ENCODE measurements around the gene GULP1. TPM values are rescaled to one million over a fixed set of nuclear protein-coding genes. Genes with fewer than 3 reads are reported as not detected.

The GULP1 gene
- total and polyA plus RNA-seq, 2 of the 4 experiments (the other 2 are of a cell fraction), result 24.4 to 40.1 TPM

DNA sequence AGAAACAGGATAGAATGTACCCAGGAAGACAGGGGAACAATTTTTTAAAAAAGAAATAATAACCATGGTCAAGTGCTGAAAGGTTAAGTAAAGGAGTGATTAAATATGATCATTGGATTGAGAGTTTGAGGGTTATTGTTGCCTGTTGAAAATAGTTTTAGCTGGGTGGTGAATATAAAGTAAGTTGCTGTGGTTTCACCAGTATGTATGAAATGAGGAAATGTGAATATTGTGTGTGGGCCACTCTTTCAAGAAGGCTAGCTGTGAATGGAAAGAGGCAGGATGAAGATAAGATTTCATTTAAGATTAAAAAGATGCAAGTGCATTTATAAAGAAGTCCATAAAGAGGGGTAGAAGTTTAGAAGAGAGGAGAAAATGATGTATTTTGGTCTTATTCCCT lies 53.8 kb downstream of the GULP1 start:
- Histone ChIP-seq H3K9ac (ENCODE audit: low read depth, low read length) (no peak overlapping the region), H3K27me3 (ENCODE audit: control insufficient read depth, insufficient read depth, low read length) (no peaks in the 10 kb centered on the region), H3K4ac (ENCODE audit: low read depth, low read length) (peak overlapping the region; percentile 57; the same call in 1 of the 2 replicates), H3K23ac (ENCODE audit: low read depth, low read length) (peak overlapping the region; percentile 31; the same call in 1 of the 2 replicates), H3K9me1 (ENCODE audit: insufficient read depth, low read length) (no peaks in the 10 kb centered on the region), H4K91ac (ENCODE audit: insufficient read depth, low read depth, low read length) (0 out of 2 replicates have a peak overlapping the region, but pooled peaks have one; percentile 17), H2BK20ac (ENCODE audit: low read depth, low read length) (peak overlapping the region; percentile 50; the same call in 1 of the 2 replicates), H2AK9ac (replicated peaks; ENCODE audit: low read depth, low read length, poor library complexity) (no peak overlapping the region), H4K20me1 (ENCODE audit: insufficient read depth, low read length) (no peaks in the 10 kb centered on the region), H2AK5ac (ENCODE audit: low read depth, low read length) (no peak overlapping the region), H3K79me1 (ENCODE audit: low read depth in 1 of 2, low read length in 2 of 2) (peaks cover 8 to 46% of the 10 kb centered on the region in 2 experiments), H3K36me3 (ENCODE audit: control insufficient read depth, insufficient read depth, low read length) (no peaks in the 10 kb centered on the region), H2AFZ (replicated peaks; ENCODE audit: low read length, poor library complexity) (no peak overlapping the region), H2BK5ac (ENCODE audit: low read depth, low read length, poor library complexity, severe bottlenecking) (peak overlapping the region; percentile 65), H2BK120ac (ENCODE audit: low read depth, low read length) (peak overlapping the region; percentile 10; the same call in 1 of the 2 replicates), H2BK15ac (ENCODE audit: low read depth, low read length) (no peak overlapping the region), H3K4me3 (ENCODE audit: insufficient read depth, low read depth, low read length) (no peak overlapping the region), H3K4me2 (ENCODE audit: low read depth, low read length) (peak overlapping the region; percentile 2; the same call in 1 of the 2 replicates), H3K9me3 (ENCODE audit: control insufficient read depth, insufficient read depth, low read length) (no peaks in the 10 kb centered on the region), H3K4me1 (ENCODE audit: control insufficient read depth, insufficient read depth, low read length) (peaks cover 7% of the 10 kb centered on the region; the same call in 1 of the 2 replicates), H4K5ac (ENCODE audit: low read depth, low read length) (no peak overlapping the region), H3K27ac (ENCODE audit: insufficient read depth, low read length) (no peak overlapping the region), H3K56ac (ENCODE audit: extremely low read depth, insufficient read depth, low read length) (no peak overlapping the region), H3K18ac (ENCODE audit: low read depth, low read length) (peak overlapping the region; percentile 11; the same call in 1 of the 2 replicates), H3K14ac (replicated peaks; ENCODE audit: low read depth, low read length) (peak overlapping the region; percentile 78; the same call in 1 of the 2 replicates), H4K8ac (ENCODE audit: low read depth in 2 of 2, low read length in 2 of 2) (peak overlapping the region in 1 of 2 experiments; percentile 73; a peak in 2 of 4 replicates)
- TF ChIP-seq, protein P1, sequence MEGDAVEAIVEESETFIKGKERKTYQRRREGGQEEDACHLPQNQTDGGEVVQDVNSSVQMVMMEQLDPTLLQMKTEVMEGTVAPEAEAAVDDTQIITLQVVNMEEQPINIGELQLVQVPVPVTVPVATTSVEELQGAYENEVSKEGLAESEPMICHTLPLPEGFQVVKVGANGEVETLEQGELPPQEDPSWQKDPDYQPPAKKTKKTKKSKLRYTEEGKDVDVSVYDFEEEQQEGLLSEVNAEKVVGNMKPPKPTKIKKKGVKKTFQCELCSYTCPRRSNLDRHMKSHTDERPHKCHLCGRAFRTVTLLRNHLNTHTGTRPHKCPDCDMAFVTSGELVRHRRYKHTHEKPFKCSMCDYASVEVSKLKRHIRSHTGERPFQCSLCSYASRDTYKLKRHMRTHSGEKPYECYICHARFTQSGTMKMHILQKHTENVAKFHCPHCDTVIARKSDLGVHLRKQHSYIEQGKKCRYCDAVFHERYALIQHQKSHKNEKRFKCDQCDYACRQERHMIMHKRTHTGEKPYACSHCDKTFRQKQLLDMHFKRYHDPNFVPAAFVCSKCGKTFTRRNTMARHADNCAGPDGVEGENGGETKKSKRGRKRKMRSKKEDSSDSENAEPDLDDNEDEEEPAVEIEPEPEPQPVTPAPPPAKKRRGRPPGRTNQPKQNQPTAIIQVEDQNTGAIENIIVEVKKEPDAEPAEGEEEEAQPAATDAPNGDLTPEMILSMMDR (conservative IDR thresholded peaks at IDR 0.05; ENCODE audit: low read depth, low read length), result no peak
- TF ChIP-seq RAD21 (IDR thresholded peaks at IDR 0.05; ENCODE audit: low read length), result no peak
- no peak for TF ChIP-seq MAFK (IDR thresholded peaks at IDR 0.05; ENCODE audit: low read depth, low read length)
- TF ChIP-seq CHD1 (IDR thresholded peaks at IDR 0.05; ENCODE audit: low read depth, low read length), result no peak
- TF ChIP-seq CEBPB (IDR thresholded peaks at IDR 0.05; ENCODE audit: low read depth, low read length), result no peak
- no peak for TF ChIP-seq RFX5 (IDR thresholded peaks at IDR 0.05; ENCODE audit: low read depth, low read length)
- no peak for TF ChIP-seq SMC3 (IDR thresholded peaks at IDR 0.05; ENCODE audit: low read depth, low read length)
- no peak for TF ChIP-seq NFE2L2 (IDR thresholded peaks at IDR 0.05; ENCODE audit: low read depth, low read length)
- TF ChIP-seq RCOR1 (IDR thresholded peaks at IDR 0.05; ENCODE audit: insufficient replicate concordance, low read length), result no peak
- no peak for TF ChIP-seq FOS (IDR thresholded peaks at IDR 0.05; ENCODE audit: low read depth, low read length)
- no peak for TF ChIP-seq POLR2A (IDR thresholded peaks at IDR 0.05; ENCODE audit: low read depth, low read length)
- TF ChIP-seq, protein P2, sequence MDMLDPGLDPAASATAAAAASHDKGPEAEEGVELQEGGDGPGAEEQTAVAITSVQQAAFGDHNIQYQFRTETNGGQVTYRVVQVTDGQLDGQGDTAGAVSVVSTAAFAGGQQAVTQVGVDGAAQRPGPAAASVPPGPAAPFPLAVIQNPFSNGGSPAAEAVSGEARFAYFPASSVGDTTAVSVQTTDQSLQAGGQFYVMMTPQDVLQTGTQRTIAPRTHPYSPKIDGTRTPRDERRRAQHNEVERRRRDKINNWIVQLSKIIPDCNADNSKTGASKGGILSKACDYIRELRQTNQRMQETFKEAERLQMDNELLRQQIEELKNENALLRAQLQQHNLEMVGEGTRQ (IDR thresholded peaks at IDR 0.05; ENCODE audit: low read depth, low read length), result no peak
- no peak for TF ChIP-seq BHLHE40 (IDR thresholded peaks at IDR 0.05; ENCODE audit: low read depth, low read length)
- TF ChIP-seq, protein P3, sequence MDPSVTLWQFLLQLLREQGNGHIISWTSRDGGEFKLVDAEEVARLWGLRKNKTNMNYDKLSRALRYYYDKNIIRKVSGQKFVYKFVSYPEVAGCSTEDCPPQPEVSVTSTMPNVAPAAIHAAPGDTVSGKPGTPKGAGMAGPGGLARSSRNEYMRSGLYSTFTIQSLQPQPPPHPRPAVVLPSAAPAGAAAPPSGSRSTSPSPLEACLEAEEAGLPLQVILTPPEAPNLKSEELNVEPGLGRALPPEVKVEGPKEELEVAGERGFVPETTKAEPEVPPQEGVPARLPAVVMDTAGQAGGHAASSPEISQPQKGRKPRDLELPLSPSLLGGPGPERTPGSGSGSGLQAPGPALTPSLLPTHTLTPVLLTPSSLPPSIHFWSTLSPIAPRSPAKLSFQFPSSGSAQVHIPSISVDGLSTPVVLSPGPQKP (IDR thresholded peaks at IDR 0.05; ENCODE audit: borderline replicate concordance, low read depth, low read length), result no peak
- no peak for TF ChIP-seq MXI1 (IDR thresholded peaks at IDR 0.05; ENCODE audit: borderline replicate concordance, low read depth, low read length)
- TF ChIP-seq MAZ (IDR thresholded peaks at IDR 0.05; ENCODE audit: borderline replicate concordance, low read depth, low read length), result no peak
- DNase-seq (peak; percentile 27), ATAC-seq (ENCODE audit: low read depth) (peak; percentile 64)
- dilution Hi-C loops (cut with HindIII; ENCODE audit: low sequenced_read_pairs, unreplicated experiment), result no loop called here
- no TSS peak for BruUV-seq (replicated peaks)
- intact Hi-C loops (cut with micrococcal nuclease), result no loop called here
- CTCF ChIA-PET, result interaction anchor here (0.6 kb wide), 1 partner anchor 1162 kb away, joined by 3 read pairs; no protein-coding TSS in a partner anchor
- in situ Hi-C loops (cut with MboI; ENCODE audit: low sequenced_read_pairs), result no loop called here
- POLR2A ChIA-PET (ENCODE audit: unreplicated experiment), result no interaction called here
